Tibial artery (tissue), 4 donors: ENCODE data around the gene FOXF1.

Experiments
- DNase-seq, 2 donors: peaks; one replicate each; pipeline ENCODE4 v3.0.0-alpha.2; 2019
- H3K27ac ChIP-seq, 2 donors: fragments of 200-600 bp; sonication (generic) in 1 of 2; 1 replicate in 1 of 2; 2 replicates in 1 of 2; pipeline ENCODE4 v1.5.1; 2018 to 2019; ENCODE audit warnings: mild to moderate bottlenecking in 1 of 2
- H3K27me3 ChIP-seq, 2 donors: fragments of 200-600 bp; sonication (generic) in 1 of 2; one replicate each; pipeline versions ENCODE4 v1.5.1 to v1.6.0; 2016 to 2019
- H3K36me3 ChIP-seq, 3 donors: fragments of 200-600 bp; sonication (generic) in 2 of 3; one replicate each; pipeline ENCODE4 v1.5.1; 2016 to 2019; ENCODE audit warnings: mild to moderate bottlenecking in 2 of 3
- H3K4me1 ChIP-seq, 4 donors: fragments of 200-600 bp; sonication (generic) in 2 of 4; 1 replicate in 3 of 4; 2 replicates in 1 of 4; pipeline ENCODE4 v1.5.1; 2016 to 2019
- H3K4me3 ChIP-seq, 2 donors: fragments of 200-600 bp; sonication (generic) in 1 of 2; 1 replicate in 1 of 2; 2 replicates in 1 of 2; pipeline ENCODE4 v1.5.1; 2018 to 2019; ENCODE audit warnings: mild to moderate bottlenecking in 2 of 2
- H3K9me3 ChIP-seq, 3 donors: fragments of 200-600 bp; sonication (generic) in 1 of 3; one replicate each; pipeline ENCODE4 v1.5.1; 2016 to 2019
- intact Hi-C: fragments of 100-400 bp; cut with DNase I; formaldehyde crosslinking; loops from one replicate; pipeline ENCODE4 v1.15.0; 2023; ENCODE audit warnings: low total_unique reads
- TF ChIP-seq, protein P1 (sequence below), 2 experiments: fragments of 200-600 bp in 1 of 2; fragments of 450-650 bp in 1 of 2; IDR thresholded peaks; one replicate each; pipeline ENCODE4 v1.5.1; 2017 to 2019; ENCODE audit warnings: antibody characterized with exemption in 2 of 2, mild to moderate bottlenecking in 1 of 2, moderate library complexity in 1 of 2

FOXF1 gene

DNA sequence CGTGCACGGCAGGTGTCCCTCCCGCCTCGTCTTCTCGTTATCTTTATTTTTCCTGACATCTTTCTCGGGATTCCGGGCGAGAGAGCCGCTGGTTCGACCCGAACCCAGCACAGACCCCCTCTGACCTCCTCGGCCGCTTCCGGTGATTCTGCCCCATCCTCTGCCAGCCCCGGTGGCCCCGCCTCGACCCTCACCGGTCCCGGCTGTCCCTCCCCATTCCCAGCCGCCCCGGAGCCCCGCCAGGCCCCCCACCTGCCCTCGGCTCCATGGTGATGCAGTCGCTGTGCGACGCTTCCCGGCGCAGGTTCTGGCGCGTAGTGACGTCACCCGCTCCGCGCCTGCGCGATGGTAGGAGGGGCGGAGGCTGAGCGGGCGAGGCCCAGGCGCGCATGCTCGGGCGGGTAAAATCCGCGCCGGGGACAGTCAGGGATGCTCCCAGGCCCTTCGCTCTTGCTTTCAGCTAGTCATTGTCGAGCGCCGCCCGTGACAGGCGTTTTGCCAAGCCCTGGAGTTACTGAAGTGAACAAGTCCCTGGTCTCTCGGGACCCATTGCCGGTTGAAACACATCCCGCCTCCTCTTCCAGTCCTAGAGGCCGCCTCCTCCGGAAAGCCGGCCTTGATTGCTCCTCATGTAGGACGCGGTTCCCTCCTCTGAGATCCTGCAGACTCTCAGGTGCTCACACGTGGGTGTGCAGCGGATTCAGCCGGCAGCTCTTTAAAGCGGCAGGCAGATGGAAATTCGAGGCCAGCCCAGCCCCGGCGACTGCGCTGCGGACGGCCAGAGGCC lies 44.8 kb downstream of the FOXF1 start, which contains the start of gene MTHFSD:
Gene MTHFSD (minus strand): TSS at position 319 of the 787 bp plus-strand sequence. CDS start 51 bp downstream, at position 268.
- TF ChIP-seq, protein P1, sequence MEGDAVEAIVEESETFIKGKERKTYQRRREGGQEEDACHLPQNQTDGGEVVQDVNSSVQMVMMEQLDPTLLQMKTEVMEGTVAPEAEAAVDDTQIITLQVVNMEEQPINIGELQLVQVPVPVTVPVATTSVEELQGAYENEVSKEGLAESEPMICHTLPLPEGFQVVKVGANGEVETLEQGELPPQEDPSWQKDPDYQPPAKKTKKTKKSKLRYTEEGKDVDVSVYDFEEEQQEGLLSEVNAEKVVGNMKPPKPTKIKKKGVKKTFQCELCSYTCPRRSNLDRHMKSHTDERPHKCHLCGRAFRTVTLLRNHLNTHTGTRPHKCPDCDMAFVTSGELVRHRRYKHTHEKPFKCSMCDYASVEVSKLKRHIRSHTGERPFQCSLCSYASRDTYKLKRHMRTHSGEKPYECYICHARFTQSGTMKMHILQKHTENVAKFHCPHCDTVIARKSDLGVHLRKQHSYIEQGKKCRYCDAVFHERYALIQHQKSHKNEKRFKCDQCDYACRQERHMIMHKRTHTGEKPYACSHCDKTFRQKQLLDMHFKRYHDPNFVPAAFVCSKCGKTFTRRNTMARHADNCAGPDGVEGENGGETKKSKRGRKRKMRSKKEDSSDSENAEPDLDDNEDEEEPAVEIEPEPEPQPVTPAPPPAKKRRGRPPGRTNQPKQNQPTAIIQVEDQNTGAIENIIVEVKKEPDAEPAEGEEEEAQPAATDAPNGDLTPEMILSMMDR (IDR thresholded peaks at IDR 0.05), result no peak
- H3K9me3 ChIP-seq, result no peaks in the 10 kb centered on the region
- H3K27ac ChIP-seq, result peak within 1 kb of the TSS; percentile 85 to 88
- intact Hi-C loops, result no loop called here
- peaks cover 4 to 27% (median 16%) of the 10 kb centered on the region in 4 donors for H3K4me1 ChIP-seq
- peaks cover 0 to 22% (median 10%) of the 10 kb centered on the region in 3 donors for H3K36me3 ChIP-seq
- DNase-seq, result peak; percentile 89 to 95
- no peaks in the 10 kb centered on the region for H3K27me3 ChIP-seq
- peak within 1 kb of the TSS; percentile 76 to 83 for H3K4me3 ChIP-seq

- H3K4me1 ChIP-seq, result peaks cover 4 to 27% (median 16%) of the 10 kb centered on the region in 4 donors
- H3K27ac ChIP-seq, result peak overlapping the region; percentile 85 to 88
- intact Hi-C loops, result no loop called here
- H3K9me3 ChIP-seq, result no peaks in the 10 kb centered on the region
- no peaks in the 10 kb centered on the region for H3K27me3 ChIP-seq
- TF ChIP-seq, protein P1 (IDR thresholded peaks at IDR 0.05), result no peak
- DNase-seq, result no peak
- peaks cover 0 to 17% (median 4%) of the 10 kb centered on the region in 3 donors for H3K36me3 ChIP-seq
- H3K4me3 ChIP-seq, result peak overlapping the region; percentile 76 to 83
These were observed 45.4 kb downstream of the FOXF1 start for GRCh38 chr16:86555704-86556075.

DNA sequence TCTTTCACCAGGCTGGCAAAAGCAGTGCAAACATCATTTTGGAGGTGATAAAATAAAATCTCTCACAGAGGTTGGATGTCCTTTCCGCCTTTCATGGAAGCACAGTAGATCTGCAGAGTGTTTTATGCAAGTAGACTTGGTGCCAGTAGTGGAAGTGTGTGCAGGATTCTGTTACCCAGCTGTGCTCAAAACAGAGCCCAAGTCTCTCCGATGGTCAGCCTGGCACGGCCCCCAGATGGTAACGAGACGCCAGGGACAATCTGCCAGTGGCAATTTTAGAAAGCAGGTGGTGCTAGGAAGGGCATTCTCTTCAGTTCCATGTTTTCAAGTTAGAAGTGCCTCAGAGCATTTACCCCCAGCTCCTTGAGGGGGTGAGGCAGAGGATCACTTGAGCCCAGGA lies 46.2 kb downstream of the FOXF1 start:
- H3K27me3 ChIP-seq, result no peaks in the 10 kb centered on the region
- TF ChIP-seq, protein P1 (IDR thresholded peaks at IDR 0.05), result no peak
- DNase-seq, result no peak
- H3K36me3 ChIP-seq, result peaks cover 0 to 8% (median 0%) of the 10 kb centered on the region in 3 donors
- H3K4me1 ChIP-seq, result peaks cover 4 to 27% (median 16%) of the 10 kb centered on the region in 4 donors
- H3K9me3 ChIP-seq, result no peaks in the 10 kb centered on the region
- intact Hi-C loops, result no loop called here
- no peak overlapping the region for H3K4me3 ChIP-seq
- H3K27ac ChIP-seq, result no peak overlapping the region

DNA sequence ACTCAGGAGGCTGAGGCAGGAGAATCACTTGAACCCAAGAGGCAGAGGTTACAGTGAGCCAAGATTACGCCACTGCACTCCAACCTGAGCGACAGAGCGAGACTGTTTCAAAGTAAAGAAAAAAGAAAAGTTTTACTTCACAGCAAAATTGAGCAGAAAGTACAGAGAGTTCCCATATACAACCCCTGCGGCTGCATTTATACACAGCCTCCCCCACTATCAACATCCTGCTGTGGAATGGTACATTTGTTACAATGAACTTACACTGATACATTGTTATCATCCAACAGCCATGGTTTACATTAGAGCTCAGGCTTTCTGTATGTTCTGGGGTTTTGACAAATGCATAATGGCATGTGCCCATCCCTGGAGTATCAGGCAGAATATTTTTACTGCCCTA lies 47.3 kb downstream of the FOXF1 start:
- intact Hi-C loops, result no loop called here
- no peaks in the 10 kb centered on the region for H3K9me3 ChIP-seq

DNA sequence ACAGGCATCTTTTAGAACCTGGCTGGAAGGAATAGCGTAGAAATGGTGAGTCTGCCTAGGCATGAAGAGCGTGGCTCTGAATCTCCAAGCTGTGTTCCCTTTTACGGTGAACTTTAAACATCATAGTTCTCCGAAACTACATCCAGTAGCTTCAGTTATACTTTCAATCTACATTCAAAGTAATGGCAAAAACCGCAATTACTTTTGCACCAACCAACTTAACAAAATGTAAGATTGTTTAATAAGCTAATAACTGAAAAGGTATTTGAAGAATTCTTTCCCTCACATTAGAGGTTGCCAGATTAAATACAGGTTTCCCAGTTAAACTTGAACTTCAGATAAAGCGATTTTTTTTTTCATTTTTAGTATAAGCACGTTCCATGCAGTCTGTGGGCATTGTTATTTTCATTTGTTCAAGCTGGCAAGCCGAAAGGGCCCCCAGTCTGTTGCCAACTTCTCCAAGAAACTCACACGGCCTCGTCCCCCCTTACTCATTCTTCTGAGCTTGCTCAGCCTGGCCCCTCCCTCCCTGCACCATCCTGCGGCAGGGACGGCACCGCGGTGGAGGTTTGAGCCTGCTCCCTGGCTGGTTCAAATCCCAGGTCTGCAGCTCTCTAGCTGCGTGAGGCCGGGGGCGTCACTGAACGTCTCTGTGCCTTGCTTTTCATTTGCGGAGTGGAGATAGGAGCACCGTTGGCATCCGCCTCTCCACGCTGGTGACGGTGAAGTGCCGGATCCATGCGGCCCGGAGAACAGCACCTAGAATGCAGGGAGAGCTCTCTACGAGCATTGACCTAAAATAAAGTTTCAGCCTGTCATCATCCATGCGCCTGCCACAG lies 48.2 kb downstream of the FOXF1 start:
- H3K27me3 ChIP-seq, result no peaks in the 10 kb centered on the region

More for the DNA sequence above, 47.3 kb downstream of the FOXF1 start:
- Histone ChIP-seq H3K36me3 (no peaks in the 10 kb centered on the region), H3K27ac (no peak overlapping the region), H3K27me3 (no peaks in the 10 kb centered on the region), H3K4me1 (peaks cover 4 to 27% (median 16%) of the 10 kb centered on the region in 4 donors), H3K4me3 (no peak overlapping the region)
- no peak for DNase-seq
- TF ChIP-seq, protein P1 (IDR thresholded peaks at IDR 0.05), result no peak

More for the DNA sequence above, 48.2 kb downstream of the FOXF1 start:
- no peak for DNase-seq
- peaks cover 4 to 22% (median 13%) of the 10 kb centered on the region in 4 donors for H3K4me1 ChIP-seq
- H3K4me3 ChIP-seq, result no peak overlapping the region
- no peaks in the 10 kb centered on the region for H3K9me3 ChIP-seq
- H3K36me3 ChIP-seq, result no peaks in the 10 kb centered on the region
- TF ChIP-seq, protein P1 (IDR thresholded peaks at IDR 0.05), result no peak
- peak overlapping the region in 1 of 2 donors; percentile 37 for H3K27ac ChIP-seq
- intact Hi-C loops, result no loop called here
